Measurements from ENCODE around the gene CNBP. TPM values are rescaled to one million over a fixed set of nuclear protein-coding genes. Genes with fewer than 3 reads are reported as not detected.

Gene CNBP
- total and polyA plus RNA-seq, 2 of the 4 experiments (the other 2 are of a cell fraction) = 217 to 223 TPM

DNA sequence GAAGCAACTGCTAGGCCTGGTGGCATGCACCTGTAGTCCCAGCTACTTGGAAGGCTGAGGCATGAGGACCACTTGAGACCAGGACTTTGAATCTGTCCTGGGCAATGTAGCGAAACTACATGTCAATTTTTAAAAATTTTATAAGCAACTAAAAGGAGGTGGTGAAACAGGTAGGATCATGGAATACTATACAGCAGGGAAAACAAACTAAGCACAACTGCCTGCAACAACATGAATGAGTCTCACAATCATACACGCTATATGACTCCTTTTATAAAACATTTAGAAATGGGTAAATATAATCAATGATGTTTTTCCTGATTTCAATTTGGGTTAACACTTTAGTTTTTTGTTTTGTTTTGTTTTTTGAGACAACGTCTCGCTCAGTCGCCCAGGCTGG lies 29.5 kb upstream of the CNBP start:
- TF ChIP-seq, protein P1, sequence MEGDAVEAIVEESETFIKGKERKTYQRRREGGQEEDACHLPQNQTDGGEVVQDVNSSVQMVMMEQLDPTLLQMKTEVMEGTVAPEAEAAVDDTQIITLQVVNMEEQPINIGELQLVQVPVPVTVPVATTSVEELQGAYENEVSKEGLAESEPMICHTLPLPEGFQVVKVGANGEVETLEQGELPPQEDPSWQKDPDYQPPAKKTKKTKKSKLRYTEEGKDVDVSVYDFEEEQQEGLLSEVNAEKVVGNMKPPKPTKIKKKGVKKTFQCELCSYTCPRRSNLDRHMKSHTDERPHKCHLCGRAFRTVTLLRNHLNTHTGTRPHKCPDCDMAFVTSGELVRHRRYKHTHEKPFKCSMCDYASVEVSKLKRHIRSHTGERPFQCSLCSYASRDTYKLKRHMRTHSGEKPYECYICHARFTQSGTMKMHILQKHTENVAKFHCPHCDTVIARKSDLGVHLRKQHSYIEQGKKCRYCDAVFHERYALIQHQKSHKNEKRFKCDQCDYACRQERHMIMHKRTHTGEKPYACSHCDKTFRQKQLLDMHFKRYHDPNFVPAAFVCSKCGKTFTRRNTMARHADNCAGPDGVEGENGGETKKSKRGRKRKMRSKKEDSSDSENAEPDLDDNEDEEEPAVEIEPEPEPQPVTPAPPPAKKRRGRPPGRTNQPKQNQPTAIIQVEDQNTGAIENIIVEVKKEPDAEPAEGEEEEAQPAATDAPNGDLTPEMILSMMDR (conservative IDR thresholded peaks at IDR 0.05; ENCODE audit: low read depth, low read length) = no peak
- no peak overlapping the region for H4K5ac ChIP-seq (ENCODE audit: low read depth, low read length)
- peaks cover 2% of the 10 kb centered on the region; the same call in 1 of the 2 replicates for H3K27me3 ChIP-seq (ENCODE audit: control insufficient read depth, insufficient read depth, low read length)
- no peaks in the 10 kb centered on the region for H4K20me1 ChIP-seq (ENCODE audit: insufficient read depth, low read length)
- no peak overlapping the region for H2AK5ac ChIP-seq (ENCODE audit: low read depth, low read length)
- no peak overlapping the region for H2BK15ac ChIP-seq (ENCODE audit: low read depth, low read length)
- dilution Hi-C loops (cut with HindIII; ENCODE audit: low sequenced_read_pairs, unreplicated experiment) (no loop called here), intact Hi-C loops (cut with micrococcal nuclease) (no loop called here), in situ Hi-C loops (cut with MboI; ENCODE audit: low sequenced_read_pairs) (no loop called here)
- ATAC-seq (ENCODE audit: low read depth) (no peak), DNase-seq (no peak)
- no peaks in the 10 kb centered on the region for H3K36me3 ChIP-seq (ENCODE audit: control insufficient read depth, insufficient read depth, low read length)
- POLR2A ChIA-PET (ENCODE audit: unreplicated experiment) = no interaction called here
- no peak overlapping the region for H3K27ac ChIP-seq (ENCODE audit: insufficient read depth, low read length)
- 0 out of 2 replicates have a peak, but pooled peaks cover 3% of the 10 kb centered on the region for H3K9me1 ChIP-seq (ENCODE audit: insufficient read depth, low read length)
- no peak overlapping the region for H4K8ac ChIP-seq (ENCODE audit: low read depth in 2 of 2, low read length in 2 of 2)
- H4K91ac ChIP-seq (ENCODE audit: insufficient read depth, low read depth, low read length) = no peak overlapping the region
- no peak overlapping the region for H3K56ac ChIP-seq (ENCODE audit: extremely low read depth, insufficient read depth, low read length)
- no peak overlapping the region for H3K18ac ChIP-seq (ENCODE audit: low read depth, low read length)
- no CpG with 5 or more reads among the region's 5 CpGs for WGBS, 2 experiments (ENCODE audit: extremely low coverage in 2 of 2, insufficient read length in 1 of 2)
- no TSS peak for BruUV-seq (replicated peaks)
- no peak overlapping the region for H3K4me2 ChIP-seq (ENCODE audit: low read depth, low read length)
- H3K4me1 ChIP-seq (ENCODE audit: control insufficient read depth, insufficient read depth, low read length) = peaks cover 6% of the 10 kb centered on the region
- H3K79me1 ChIP-seq (ENCODE audit: low read depth in 1 of 2, low read length in 2 of 2) = no peaks in the 10 kb centered on the region
- H2BK120ac ChIP-seq (ENCODE audit: low read depth, low read length) = no peak overlapping the region
- H3K9ac ChIP-seq (ENCODE audit: low read depth, low read length) = no peak overlapping the region
- no peak overlapping the region for H2AFZ ChIP-seq (replicated peaks; ENCODE audit: low read length, poor library complexity)
- H3K14ac ChIP-seq (replicated peaks; ENCODE audit: low read depth, low read length) = no peak overlapping the region
- CTCF ChIA-PET = no interaction called here
- no peak overlapping the region for H3K4ac ChIP-seq (ENCODE audit: low read depth, low read length)
- no peak overlapping the region for H2AK9ac ChIP-seq (replicated peaks; ENCODE audit: low read depth, low read length, poor library complexity)
- no peak overlapping the region for H3K4me3 ChIP-seq (ENCODE audit: insufficient read depth, low read depth, low read length)
- H2BK5ac ChIP-seq (ENCODE audit: low read depth, low read length, poor library complexity, severe bottlenecking) = no peak overlapping the region
- no peak overlapping the region for H2BK20ac ChIP-seq (ENCODE audit: low read depth, low read length)
- no peak overlapping the region for H3K23ac ChIP-seq (ENCODE audit: low read depth, low read length)
- H3K9me3 ChIP-seq (ENCODE audit: control insufficient read depth, insufficient read depth, low read length) = no peaks in the 10 kb centered on the region
